WI38 (cell line): ENCODE data around the gene DHRSX.
"Not testable (repeated sequence)": the region's sequence is repeated elsewhere in the genome, so short reads cannot be mapped to it uniquely, and the experiment has no call there.

ENCODE experiments used
- H3K4me3 ChIP-seq: 2 replicates; pipeline ENCODE4 v1.5.1; 2011; ENCODE audit warnings: low read depth, mild to moderate bottlenecking, control low read depth, low read length
- TF ChIP-seq, protein P1 (sequence below): IDR thresholded peaks from 2 replicates; pipeline ENCODE4 v1.5.1; 2012; ENCODE audit warnings: low read depth, mild to moderate bottlenecking, control low read depth, low read length

DHRSX gene

DNA sequence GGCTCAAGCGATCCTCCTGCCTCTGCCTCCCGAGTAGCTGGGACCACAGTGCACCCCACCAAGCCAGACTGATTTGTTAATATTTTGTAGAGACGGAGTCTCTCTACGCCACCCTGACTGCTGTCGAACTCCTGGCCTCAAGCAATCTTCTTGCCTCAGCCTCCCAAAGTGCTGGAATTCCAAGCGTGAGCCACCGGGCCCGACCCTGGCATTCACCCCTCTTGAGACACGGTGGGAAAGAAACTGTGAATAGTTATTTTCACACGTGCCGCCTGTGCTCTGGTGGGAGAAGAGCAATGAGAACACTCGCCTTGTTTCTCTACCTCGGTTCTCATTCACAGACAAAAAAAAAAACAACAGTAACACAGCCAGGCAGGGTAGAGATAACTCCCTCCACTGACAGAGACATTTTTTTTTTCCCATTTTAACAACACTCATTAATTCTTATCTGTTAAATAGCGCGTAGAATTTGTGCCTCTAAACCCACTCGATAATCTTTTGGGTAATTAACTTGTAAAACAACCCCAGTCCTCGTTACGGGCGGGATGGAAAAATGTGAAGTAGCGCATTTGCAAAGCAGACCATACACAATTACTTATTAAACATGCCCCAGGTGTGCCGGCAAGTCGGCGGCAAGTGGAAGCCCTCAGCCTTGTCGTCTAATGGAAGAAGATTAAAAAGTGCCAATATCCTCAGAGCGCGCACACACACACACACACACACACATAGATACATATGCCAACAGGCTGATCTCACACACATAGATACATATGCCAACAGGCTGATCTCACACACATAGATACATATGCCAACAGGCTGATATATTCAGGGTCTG, 103.3 kb downstream of the DHRSX start:
- TF ChIP-seq, protein P1, sequence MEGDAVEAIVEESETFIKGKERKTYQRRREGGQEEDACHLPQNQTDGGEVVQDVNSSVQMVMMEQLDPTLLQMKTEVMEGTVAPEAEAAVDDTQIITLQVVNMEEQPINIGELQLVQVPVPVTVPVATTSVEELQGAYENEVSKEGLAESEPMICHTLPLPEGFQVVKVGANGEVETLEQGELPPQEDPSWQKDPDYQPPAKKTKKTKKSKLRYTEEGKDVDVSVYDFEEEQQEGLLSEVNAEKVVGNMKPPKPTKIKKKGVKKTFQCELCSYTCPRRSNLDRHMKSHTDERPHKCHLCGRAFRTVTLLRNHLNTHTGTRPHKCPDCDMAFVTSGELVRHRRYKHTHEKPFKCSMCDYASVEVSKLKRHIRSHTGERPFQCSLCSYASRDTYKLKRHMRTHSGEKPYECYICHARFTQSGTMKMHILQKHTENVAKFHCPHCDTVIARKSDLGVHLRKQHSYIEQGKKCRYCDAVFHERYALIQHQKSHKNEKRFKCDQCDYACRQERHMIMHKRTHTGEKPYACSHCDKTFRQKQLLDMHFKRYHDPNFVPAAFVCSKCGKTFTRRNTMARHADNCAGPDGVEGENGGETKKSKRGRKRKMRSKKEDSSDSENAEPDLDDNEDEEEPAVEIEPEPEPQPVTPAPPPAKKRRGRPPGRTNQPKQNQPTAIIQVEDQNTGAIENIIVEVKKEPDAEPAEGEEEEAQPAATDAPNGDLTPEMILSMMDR: no peak

DNA sequence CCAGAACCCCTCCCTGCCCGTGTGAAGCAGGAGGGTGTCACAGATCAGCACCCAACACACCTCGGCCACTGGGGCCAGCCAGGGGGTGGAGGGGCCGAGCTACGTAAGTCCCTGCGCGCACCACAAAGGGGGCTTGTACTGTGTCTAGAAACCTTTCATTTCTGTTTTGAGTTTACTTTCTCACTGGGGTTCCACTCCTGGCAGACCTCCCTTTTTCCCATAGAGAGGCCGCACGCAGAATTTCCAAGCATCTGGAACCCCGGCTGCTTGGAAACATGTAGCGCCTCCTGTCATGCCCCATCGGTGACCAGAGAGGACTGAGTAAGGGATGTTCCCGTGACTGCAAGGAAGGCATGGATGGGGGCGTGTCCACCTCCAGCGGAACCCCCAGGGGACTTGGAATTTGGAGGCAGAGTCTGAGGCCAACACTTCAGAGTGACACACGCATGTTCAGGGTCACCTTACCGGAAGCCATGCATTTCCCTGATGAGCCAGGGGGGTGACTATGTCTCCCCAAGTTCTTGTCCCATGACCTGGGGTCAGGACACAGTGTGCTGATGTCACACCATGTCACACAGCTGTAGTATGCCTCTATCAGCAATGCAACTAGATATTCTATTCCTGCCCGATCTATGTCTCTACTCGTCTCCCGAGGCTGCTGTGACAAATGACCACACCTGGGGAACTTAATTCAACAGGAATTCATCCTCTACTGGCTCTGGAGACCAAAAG, 105.3 kb downstream of the DHRSX start:
- H3K4me3 ChIP-seq: no peak overlapping the region
- TF ChIP-seq, protein P1: no peak

More for the DNA sequence above, 103.3 kb downstream of the DHRSX start:
- H3K4me3 ChIP-seq: no peak overlapping the region

DNA sequence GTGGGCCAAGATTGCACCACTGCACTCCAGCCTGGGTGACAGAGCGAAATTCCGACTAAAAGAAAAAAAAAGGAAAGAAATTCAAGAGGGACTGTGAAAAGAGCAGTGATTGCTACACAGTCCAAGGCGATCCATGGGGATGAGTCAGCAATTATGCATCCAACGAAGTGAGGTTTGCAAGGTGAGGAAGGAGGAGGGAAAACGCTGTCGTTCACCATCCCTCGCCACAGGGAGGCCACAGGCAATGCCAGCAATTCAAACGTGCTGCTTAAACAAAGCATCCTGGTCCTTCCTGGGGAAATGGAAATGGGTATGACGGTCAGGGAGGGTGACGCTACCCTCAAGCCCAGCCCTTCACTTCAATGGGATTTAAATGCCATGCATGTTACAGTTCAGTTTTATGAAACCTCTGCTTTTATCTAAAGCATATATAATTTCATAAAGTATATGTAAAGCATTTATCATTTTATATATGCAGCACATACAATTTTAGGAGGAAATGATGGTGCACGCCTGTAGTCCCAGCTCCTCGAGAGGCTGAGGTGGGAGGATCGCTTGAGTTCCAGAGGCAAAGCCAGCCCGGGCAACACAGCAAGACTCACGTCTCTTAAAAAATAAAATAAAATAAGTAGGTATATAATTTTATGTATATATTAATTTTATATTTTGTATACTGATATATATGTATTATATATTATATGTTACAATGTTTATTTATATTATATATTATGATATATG, 108.7 kb downstream of the DHRSX start:
- TF ChIP-seq, protein P1: no peak
- no peak overlapping the region for H3K4me3 ChIP-seq

DNA sequence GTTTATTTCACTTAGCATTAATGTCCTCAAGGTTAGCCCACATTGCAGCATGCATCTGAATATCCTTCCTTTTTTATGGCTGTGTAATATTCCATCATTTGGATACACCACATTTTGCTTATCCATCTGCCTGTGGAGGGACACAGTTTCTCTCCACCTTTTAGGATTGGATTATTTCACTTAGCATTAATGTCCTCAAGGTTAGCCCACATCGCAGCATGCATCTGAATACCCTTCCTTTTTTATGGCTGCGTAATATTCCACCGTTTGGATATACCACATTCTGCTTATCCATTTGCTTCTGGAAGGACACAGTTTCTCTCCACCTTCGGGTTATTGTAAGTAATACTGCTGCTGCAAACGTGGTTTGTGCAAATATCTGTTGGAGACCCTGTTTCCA, 110.0 kb downstream of the DHRSX start:
- TF ChIP-seq, protein P1: no peak
- H3K4me3 ChIP-seq: no peak overlapping the region

DNA sequence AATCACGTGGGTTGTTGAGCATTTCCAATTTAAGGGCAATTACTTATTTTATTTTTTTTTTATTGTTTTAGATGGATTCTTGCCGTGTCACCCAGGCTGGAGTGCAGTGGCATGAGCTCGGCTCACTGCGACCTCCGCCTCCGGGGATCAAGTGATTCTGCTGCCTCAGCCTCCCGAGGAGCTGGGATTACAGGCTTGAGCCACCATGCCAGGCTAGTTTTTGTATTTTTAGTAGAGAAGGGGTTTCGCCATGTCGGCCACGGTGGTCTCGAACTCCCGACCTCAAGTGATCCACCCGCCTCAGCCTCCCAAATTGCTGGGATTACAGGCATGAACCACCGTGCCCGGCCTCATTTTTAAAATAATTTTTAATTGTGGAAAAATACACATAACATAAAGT, 111.0 kb downstream of the DHRSX start:
- not testable (repeated sequence) for H3K4me3 ChIP-seq

DNA sequence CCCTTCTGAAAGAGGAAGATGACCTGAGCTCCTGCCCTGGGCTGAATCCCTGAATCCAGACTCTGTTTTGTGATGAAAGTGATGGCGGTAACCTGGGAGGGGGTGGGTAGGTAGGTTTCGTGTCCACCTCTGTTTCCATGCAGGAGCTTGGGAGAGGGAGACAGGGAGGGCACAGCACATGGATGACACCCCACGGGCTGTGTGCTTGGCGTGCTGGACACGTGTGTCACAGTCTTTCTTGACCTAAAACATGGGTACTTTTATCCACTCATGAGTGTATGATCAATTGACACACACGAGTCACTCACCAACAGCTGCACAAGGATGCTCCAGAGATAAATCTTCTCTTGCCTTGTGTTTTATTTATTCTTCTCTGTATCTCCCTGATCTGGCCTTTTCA, 111.5 kb downstream of the DHRSX start:
- TF ChIP-seq, protein P1: no peak
- no peak overlapping the region for H3K4me3 ChIP-seq

DNA sequence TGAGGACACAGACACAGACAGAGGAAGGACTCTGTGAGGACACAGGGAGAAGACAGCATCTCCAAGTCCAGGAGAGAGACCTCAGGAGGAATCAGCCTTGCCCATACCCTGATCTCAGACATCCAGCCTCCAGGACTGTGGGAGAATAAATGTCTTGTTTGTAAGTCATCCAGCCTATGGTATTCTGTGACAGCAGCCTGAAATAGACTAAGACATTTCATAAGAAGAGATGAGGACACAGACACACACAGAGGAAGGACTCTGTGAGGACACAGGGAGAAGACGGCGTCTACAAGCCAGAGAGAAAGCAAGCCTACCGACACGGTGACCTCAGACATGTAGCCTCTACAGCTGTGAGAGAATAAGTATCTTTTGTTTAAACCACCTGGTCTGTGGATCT, 112.1 kb downstream of the DHRSX start:
- TF ChIP-seq, protein P1: no peak
- no peak overlapping the region for H3K4me3 ChIP-seq
